Thyroid gland (tissue), 4 donors: ENCODE measurements around the gene LMX1B.

Source experiments
- CTCF ChIP-seq, 6 experiments: fragments of 200-600 bp in 3 of 6; fragments of 450-650 bp in 3 of 6; sonication (generic) in 3 of 6; IDR thresholded peaks; one replicate each; pipeline ENCODE4 v1.5.1; 2016 to 2019; ENCODE audit warnings: antibody characterized with exemption in 6 of 6, mild to moderate bottlenecking in 2 of 6, inconsistent platforms in 1 of 6, moderate library complexity in 1 of 6
- POLR2A ChIP-seq, 2 donors: fragments of 450-650 bp; IDR thresholded peaks; one replicate each; pipeline ENCODE4 v1.6.1; 2017; ENCODE audit warnings: antibody characterized with exemption in 2 of 2, mild to moderate bottlenecking in 2 of 2, moderate library complexity in 1 of 2

- TF ChIP-seq POLR2A (IDR thresholded peaks at IDR 0.05): no peak
- TF ChIP-seq CTCF (IDR thresholded peaks at IDR 0.05): no peak
Observed at GRCh38 chr9:126646162-126646561, 32.4 kb downstream of the LMX1B start.
